GM18873 (cell line): ENCODE data around the gene USB1.

Experiments used
- ATAC-seq: cut with Tn5 transposase; IDR thresholded peaks from one replicate; pipeline ENCODE4 v1.9.1; 2021; ENCODE audit warnings: mild to moderate bottlenecking, moderate library complexity, moderate number of reproducible peaks; ENCODE audit not compliant: unreplicated experiment, low FRiP score

USB1 gene

DNA sequence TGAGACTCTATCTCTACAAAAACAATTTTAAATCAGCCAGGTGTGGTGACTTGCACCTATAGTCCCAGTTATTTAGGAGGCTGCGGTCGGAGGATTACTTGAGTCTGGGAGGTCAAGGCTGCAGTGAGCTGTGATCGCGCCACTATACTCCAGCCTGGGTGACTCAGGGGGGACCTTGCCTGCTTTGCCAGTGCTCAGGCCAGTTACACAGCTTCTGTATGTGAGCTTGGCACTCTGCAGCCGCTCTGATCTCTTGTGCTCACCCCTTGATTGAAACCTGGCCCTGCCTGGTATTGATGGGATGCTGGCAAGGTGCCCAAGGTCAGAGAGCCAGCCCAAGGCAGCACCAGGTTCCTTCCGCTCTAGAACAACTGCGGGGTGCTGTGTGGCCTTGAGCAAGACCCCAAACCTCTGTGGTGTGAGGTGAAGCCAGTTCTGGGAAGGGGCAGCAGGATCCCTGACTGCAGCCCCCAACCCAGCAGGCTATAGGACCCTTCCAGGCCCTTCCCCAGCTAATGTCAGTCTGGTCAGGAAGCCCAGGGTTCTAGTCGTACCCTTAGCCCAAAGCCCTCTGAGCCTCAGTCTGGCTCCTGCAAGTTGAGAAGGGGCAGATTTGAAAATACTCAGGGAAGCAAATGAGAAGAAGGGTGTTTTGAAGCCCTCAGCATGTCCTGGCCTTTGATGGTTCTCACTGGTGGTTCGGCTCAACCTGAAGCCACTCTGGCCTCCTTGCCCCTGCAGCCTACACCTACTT, 43.2 kb downstream of the USB1 start:
- no peak for ATAC-seq

DNA sequence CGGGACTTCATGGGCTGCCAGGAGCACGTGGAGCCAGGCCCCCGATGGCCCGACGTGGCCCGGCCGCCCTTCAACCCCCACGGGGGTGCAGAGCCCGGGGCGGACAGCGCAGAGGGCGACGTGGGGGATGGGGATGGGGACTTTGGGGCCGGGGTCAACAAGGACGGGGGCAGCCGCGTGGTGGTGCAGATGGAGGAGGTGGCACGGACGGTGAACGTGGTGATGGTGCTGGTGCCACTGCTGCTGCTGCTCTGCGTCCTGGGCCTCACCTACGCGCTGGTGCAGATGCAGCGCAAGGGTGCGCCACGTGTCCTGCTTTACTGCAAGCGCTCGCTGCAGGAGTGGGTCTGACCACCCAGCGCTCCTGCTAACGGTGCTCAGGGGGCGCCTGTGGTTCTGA, 43.9 kb downstream of the USB1 start:
- no peak for ATAC-seq

DNA sequence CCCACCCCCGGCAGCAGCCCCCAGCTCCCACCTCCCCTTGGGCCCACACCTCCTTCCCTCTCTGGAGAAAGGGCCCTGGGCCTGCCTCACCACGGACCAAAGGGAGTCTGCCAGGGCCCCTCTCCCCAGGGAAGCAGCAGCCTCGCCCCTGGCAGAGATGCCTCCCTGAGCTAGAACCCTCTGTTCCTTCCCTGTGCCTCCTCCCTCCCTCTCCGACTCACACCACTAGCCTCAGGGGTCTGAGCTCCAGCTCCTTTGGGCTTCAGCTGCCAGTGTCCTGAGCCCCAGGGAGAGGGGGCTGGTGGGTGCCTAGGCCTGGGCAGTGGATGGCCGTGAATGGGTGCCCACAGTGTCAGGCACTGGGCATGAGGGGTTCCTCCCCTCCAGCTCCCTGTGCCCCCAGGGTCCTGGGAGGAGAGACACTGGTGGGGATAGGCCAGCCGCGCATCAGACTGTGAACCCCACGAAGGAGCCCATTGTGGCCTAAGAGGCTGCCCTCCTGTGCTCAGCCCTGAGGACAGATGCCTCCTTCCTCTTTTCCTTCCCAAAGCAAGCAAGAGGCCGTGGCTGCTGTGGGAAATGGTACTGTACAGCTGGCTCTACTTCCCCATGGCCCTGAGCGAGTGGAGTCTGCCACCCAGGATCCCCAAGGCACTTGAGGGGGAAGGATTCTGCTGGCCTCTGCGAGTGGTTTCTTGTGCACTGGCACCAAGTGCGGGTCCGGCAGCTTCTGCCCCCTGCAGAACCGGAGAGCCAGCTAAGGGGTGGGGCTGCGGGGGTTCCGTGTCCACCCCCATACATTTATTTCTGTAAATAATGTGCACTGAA, 45.1 kb downstream of the USB1 start:
- no peak for ATAC-seq

DNA sequence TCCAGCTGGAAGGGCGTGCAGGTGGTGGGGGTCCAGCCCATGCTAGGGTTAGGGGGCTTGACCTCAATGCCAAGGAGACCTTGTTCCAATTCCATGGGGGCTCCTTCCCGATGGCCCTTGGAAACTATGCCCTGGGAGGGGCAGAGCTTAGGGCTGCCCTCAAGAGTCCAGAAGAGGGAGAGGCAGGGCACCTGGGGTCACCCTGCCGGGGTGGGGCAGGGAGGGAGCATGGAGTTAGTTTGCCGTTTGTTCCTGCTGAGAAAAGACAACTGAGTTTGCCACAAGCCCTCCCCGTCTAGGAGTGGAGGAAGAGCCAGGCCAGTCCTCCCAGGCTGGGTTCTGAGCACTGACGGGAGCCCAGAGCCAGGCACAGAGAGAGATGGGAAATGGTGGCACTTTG, 45.7 kb downstream of the USB1 start:
- ATAC-seq = no peak

DNA sequence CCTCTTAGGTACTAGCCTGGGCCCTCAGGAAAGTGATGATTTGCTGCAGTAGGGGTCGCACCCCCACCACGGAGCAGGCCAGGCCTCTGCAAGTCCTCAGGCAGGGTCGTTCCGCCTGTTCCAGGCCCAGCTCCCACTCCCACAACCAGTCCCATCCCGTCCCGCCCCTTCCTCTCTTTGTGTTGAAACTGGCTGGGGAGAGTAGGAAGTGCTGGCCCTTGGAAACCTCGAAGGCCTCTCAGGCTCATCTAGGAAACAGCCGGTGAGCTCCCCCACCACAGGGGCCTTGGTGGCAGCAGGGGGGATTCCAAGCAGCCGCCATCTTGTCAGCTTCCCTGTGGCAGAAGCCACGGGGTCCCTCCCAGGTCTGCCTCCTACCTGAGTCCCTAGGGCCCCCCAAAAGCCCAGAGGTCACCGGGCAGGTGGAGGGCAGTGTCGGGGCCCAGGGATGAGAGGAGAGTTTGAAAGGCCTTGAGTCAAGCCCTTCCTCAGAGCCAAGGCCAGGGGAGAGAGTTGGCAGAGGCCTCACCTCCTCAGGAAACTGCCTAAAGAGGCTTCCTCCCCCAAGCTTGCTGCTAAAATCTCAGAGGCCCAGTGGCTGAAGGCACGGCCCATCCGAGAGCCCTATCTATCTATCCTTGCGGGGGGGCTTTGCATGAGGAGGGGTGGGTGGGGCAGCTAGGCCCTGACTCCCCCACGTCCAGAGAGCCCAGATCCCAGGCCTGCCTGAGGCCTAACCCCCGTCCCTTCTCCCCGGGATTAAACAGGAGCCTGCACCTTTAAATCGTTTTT, 46.5 kb downstream of the USB1 start:
- no peak for ATAC-seq

DNA sequence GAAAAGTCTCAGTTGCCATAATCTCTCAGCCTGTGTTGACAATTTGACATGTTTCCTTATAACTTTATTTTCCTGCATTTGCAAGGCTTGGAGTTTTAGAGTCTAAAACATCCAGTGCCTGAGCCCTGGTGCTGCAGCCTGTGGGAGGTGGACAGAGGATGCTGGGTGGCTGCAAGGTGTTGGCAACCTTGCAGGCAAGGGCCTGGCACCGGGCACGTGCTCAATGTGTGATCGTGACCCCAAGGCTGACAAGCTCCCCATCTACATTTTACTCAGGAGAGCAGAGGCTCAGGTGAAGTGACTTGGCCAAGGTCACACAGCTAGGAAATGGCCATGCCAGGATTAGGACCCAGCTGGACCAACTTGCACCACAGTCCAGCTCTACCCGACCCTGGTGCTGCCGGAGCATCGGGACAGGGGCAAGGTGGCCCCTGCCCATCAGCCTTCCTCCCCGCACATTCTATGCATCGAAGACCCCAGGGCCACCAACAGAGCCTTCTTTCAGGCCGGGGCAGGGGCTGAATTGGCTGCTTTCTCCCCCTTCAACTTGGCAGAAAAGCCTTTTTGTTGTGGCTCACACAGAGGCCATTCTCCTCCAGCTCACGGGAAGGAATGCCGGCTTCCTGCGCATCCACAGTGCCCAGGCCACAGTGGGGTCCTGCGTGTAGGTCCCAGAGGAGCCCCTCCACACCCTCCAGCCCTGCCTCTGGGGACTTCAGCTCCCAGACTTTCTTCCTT, 47.5 kb downstream of the USB1 start:
- no peak for ATAC-seq

DNA sequence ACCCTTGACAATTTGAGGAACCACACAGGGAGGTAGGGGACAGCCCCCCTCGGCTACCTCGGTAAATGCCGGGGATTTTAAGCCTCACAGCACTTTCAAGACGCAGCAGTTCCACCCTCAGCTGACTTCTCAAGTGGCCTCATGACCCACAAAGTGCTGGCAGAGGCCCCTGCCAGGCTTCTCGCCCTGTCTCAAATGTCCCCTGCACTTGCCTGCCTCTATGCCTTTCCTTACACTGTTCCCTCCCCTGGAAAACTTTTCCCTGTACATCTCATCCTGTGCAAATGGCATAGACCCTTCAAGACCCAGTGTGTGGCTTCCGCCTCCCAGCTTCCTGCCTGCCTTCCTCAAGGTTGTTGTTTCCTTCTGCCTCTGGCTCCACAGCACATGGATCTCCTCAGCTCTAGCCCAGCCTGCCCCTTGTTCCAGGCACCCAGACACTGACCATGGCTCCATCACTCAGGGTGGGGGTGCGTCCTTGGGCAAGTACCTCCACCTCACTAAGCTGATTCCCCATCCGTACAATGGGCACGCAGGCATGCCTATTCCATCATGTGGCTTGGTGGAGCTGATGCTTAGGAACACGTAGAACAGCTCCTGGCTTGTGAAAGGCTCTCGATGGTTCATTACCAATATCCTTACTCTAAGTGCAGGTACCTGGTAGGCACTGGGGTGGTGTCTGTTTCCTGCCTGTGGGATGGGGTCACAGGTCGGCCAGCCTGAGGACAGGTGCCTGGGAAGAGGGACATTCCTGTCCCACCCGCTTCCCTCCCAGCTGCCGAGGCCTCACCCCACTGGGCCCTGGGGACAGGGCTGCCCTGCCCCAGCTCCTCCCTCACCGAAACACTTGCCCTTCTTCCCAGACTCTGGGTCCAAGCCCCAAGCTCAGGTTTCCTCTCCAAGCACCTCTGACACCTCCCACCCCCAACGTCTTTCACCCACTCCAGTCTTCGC, 48.3 kb downstream of the USB1 start:
- no peak for ATAC-seq

DNA sequence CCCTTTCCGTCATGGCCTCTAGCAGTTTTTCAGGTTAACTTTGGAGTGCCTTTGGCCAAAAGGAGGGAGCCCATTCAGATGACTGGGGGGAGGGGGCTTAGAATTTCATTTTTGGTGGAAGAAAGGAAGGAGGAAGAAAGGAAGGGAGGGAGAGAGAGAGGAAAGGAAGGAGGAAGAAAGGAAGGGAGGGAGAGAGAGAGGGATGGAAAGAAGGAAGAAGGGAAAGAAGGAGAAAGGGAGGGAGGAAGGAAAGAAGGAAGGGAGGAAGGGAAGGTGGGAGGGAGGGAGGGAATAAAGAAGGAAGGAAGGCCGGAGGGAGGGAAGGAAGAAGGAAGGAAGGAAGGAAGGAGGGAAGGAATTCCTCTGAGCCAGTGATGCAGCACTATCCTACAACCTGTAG, 50.1 kb downstream of the USB1 start:
- no peak for ATAC-seq

DNA sequence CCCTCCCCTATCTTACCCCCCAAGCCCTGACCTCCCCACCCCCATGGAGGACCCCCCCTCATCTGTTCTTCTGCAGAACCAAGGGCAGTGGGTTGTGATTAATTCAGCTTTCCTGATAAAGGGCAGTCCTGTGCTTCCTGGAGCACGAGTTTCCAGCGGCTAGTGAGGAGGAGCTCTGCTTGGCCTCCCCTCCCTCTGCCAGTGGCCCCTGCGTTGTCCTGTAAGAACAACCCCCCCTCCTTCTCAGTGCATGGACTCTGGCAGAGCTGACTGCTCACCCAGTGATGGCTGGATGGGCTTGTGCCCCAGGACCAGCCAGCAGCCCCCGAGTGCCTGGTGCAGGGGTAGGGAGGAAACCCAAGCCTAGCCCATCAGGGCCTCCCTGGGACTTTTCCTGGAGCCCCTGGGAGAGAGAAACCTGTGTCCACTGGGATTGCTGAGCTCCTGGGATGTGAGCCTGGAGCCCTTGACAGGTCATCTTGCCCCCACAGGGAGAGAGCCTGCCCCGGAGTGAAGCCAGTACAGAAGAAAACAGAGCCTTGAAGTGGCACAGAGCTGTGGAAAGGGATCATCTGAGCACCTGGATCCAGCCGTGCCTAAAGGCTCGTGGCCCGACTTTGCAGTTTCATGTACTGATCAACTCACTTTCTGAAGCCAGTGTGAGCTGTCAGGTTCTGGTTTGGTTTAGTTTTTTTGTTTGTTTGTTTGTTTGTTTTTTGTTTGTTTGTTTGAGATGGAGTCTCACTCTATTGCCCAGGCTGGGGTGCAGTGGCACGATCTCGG, 50.8 kb downstream of the USB1 start:
- ATAC-seq = no peak

DNA sequence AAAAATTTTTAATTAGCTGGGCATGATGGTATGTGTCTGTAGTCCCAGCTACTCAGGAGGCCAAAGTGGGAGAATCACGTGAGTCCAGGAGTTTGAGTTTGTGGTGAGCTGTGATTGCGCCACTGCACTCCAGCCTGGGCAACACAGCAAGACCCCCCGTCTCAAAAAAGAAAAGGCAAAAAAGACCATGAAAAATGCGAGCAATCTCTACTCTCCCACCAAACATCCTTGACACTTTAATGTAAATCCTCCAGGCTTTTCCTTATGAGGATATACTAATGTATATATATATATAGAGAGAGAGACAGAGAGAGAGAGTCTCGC, 52.4 kb downstream of the USB1 start:
- ATAC-seq = no peak

DNA sequence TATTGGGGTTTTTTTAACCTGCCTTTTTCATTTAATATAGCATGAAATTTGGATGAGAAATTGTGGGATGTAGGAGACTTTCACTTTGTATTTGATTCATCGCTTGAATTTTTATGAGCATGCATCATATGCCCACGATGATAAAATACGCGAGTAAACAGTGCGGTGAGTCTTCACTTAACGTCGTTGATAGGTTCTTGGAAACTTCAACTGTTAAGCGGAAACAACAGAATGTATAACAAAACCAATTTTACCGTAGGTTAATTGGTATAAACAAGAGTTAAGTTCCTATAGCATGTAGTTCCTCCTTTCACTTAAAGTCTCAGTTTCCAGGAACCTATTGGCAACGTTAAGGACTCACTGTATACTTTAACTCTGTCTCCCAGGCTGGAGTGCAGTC, 53.1 kb downstream of the USB1 start:
- no peak for ATAC-seq

DNA sequence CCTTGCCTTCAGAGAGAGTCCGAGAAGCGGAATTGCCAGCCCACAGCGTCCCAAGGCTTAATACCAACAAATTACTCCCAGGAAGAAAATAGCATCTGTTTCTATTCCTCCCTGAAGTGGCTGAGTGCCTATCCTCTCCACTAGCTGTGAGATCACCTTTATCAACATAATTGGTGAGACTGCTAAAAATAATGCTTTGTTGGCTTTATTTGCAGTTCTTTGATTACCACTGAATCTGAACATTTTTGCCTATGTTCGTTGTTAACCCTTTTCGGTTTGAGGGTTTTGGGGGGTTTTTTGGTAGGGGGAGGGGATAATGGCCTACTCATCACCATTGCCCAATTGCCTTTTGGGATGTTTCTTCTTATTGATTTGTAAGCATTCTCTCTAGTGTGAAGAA, 55.4 kb downstream of the USB1 start:
- no peak for ATAC-seq

DNA sequence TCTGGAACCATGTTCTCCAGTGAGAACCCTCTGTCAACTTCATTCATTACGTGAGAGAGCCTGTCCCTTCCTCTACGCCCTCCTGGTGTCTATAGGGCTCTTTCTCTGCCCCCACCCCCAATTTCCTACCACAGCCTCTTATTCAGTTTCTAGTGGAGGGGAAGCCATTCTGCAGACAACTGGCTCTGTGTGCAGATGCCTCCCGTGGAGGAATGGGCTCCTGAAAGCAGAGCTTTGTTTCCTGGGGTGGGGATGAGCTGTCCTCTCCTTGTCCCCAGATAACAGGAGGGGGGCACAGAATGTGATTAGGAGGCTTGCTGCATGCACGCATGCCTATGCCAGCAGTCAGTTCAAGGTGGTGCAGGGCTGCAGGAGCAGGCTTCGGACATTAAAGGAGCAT, 55.9 kb downstream of the USB1 start:
- no peak for ATAC-seq

DNA sequence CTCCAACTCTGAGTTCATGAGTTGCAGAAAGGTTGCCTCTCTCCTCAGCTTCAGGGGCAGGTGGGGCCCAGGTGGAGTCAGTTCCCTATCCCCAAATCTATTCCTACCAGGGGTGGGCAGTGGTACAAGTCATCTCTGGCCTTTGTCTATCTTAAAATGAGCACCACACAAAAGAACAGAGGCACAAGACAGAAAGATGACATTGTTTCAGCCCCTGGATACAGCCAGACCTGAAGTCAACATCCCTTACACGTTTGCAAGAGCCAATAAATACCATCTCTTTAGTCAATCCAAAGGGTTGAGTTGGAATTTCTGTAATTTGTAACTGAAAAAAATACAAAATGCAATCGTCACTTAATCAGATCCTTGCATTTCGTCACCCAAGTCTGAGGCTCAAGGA, 56.6 kb downstream of the USB1 start:
- no peak for ATAC-seq

DNA sequence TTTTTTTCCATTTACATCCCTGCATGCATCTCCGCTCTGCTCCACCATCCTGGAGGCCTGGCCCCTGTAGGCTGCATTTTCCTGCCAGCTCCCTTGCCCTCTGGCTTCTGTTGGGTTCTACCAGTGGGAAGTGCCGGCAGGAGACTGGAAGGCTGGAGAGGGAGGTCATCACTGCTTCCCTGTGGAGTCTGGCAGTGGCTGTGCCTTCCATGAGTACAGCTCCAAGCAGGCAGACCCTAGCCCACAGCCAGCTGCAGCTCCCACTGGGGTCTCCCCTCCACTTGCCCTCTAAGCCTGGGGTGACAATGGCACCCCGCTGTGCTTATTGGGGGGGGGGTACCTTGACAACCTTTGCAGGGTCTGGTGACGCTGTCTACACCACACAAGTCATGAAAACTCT, 61.6 kb downstream of the USB1 start:
- no peak for ATAC-seq

DNA sequence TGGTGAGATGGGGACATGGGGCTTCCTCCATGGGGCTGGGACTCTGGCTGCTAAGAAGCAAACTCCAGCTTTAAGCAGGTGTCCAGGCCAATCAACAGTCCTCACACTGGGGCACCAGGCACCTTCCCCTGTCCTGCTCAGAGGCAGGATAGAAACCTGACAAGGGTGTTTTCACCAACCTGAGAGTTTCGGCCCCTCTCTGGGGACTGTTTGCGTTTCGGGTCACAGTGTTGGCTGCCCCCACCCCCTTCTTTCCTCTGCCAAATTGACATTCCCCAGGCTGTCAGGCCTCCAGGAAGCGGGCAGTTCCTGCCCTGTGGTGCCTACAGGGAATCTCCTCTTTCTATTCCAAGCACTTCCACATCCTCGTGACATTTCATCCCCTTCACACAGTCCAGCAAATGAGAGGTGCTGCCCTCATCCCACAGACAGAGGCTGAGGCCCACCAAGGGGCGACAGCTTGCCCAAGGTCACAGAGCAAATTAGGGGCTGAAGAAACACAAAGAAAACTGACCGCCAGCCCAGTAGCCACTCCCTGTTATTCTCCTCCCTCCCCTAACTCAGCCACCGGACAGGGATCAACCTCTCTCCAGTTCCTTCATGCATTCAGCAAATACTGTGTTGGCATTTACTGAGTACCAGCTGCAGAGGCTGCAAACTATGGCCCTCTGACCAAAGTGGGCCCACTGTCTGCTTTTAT, 62.3 kb downstream of the USB1 start:
- ATAC-seq = no peak

DNA sequence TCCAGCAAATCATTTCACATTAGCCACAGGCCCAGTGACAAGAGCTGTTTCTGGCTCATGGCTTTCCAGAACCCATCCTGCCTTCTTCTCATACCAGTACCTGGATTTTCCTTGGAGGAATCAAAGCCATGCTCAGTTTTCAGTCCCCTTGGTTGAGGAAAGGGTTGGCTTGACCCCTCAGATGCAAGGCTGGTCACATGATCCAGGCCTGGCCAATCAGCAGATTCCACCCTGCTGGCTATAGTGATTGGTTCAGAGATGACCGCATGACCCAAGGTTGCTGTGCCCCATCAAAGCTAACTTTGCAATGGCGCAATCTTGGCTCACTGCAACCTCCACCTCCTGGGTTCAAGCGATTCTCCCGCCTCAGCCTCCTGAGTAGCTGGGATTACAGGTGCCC, 69.4 kb downstream of the USB1 start:
- no peak for ATAC-seq
